ENCODE results near the gene SHANK3.

Gene SHANK3

DNA sequence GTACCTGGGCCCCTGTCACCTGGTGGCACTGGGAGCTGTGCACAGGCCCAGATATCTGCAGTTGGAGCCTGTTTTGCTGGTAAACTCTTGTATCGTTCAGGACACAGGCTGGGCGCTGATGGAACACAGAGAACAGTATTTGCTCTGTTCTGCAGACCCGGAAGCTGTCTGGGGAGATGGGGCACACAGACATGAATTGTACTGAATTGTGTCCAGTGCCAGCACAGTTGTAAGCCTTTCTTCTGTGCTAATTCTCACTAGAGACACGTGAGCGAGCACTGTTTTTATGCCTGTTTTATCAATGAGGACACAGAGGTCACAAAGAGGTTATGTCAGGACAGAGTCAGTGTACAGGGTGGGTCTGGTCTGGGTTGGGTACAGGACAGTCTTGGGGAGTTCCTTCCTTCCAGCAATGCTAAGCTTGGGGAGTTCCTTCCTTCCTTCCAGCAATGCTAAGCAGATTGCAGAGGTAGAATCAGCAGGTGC lies 41.0 kb downstream of the SHANK3 start:
- no peak for DNase-seq (ENCODE audit: low read depth in 3 of 3)

DNA sequence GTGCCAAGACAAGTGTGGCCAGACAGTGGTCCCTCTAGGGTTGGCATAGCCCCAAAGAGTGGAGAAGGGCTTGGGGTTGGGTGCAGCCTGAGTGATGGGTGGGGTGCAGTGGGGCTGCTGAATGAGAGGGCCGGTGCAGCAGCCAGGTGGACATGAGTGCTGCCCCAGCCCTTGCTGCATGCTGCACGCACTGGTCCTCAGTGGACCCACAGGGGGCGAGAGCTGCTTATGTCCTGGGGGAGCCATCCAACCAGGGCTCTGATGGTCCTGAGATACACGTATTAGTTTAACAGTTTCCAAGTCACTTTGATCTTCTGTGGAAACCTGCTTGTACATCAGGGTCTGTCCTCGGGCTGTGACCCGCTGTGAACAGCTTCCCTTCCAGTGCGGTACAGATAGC lies 41.5 kb downstream of the SHANK3 start:
- no peak for DNase-seq (ENCODE audit: low read depth in 3 of 3)

DNA sequence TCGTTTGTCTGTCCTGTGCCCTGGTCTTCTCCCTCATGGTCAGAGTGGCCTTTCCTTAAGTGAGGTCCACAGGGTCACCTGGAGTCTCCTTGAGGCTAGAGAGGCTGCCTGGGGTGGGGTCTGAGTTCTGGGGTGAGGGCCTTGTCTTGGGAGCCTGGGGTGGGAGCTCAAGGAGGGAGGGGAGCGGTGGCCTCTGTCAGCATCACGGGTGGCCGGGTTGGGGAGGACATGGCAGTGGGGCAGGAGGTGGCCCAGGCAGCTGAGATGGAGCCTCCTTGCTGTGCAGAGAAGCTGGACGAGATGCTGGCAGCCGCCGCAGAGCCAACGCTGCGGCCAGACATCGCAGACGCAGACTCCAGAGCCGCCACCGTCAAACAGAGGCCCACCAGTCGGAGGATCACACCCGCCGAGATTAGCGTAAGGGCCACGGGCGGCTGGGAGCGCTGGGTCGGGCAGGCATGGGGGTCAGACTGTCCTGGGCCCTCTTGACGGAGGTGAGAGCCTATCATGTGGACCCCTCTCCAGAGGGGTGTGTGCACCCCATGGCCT lies 42.1 kb downstream of the SHANK3 start:
- no peak for DNase-seq (ENCODE audit: low read depth in 3 of 3)

DNA sequence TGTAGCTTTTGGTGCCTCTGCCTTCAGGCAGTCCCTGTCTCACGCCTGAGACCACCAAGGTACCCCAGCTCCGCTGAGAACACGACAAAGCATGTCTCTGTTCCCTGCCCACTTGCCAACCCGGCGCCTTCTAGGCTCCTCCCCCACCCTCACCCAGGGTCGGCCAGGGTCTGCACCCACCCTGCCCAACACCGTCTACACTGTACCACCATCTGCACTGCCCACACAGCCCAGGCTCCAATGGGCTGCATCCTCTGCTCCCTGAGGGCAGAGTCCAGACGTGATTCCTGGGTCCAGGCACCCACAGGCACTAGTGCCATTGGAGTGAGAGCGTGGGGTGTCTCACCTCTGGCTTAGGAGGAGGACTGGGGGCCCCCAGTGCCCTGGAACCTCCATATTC lies 42.6 kb downstream of the SHANK3 start:
- DNase-seq (ENCODE audit: low read depth in 3 of 3) = no peak

DNA sequence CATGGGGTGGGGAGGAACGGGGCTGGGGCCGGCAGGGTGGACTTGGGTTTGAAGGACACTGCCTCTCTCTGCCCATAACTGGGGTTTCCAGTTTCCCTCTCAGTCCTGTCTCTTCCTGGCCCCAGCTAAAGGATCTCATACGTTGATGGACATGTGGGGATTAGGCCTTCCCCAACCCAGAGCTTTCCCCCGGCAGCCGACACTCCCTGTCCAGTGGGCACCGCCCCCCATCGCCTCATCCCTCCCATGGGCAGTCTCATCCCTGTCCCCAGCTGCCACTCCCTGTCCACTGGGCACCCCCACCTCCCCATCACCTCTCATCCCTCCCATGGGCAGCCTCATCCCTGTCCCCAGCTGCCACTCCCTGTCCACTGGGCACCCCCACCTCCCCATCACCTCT lies 43.2 kb downstream of the SHANK3 start:
- DNase-seq (ENCODE audit: low read depth in 3 of 3) = no peak

DNA sequence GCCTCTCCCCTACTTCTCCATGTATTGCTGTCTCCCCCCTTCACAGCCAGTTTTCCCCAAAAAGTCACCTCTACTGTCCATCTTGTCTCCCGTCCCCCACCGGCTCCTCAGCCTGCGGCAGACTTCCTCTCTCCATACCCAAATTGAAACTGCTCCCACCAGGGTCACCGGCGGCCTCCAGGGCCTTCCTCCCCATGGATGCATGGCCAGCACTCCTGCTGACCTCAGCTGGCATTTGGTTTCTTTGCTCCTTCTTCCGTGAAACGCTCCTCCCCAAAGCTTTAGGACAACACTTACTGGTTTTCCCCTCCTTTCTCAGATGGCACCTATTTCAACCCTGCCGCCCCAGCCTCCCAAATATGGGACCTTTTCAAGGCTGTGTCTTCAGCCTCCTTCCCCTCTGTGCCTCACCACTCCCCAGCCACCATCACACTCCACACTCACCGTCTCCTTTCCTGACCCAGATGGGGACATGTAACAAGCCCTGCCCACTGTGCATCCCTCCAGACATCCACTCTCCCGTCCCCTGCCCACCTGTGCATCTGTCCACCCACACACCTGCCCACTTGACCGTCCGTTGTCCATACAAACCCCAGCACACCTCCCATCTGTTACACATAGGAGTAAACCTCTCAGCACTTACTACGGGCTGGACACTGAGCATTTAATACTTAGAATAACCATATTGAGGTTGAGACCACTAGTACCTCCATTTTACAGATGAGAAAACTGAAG lies 43.8 kb downstream of the SHANK3 start:
- DNase-seq (ENCODE audit: low read depth in 3 of 3) = no peak

DNA sequence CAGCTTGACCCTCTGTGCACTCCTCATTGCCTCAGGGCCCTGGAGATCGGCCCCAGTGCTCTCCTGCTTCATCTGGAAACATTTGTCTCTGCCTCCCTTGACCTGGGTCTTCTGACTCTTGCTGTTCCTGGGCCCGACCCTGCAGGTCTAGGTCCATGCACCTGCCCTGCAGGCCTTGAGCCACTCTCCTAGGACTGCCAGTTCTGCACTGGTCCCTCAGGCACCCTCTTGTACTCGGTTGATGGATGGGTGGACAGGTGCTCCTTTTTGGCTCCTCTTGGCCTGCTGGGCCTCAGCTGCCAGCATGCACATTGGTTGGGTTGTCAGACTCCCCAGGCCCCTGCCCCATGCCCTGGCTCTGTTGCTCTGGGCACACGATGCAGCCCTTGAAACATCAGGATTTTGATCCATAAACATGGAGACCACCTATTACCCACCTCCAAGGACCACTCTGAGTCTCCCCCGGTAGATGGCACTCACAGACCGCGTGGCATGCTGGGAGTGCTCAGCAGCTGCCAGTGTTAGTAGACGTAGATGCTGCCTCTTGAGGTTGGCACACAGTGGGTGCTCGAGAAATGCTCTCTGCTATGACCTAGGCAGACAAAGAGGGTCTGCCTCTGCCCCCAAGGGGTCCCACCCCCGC lies 45.2 kb downstream of the SHANK3 start:
- no peak for DNase-seq (ENCODE audit: low read depth in 3 of 3)

DNA sequence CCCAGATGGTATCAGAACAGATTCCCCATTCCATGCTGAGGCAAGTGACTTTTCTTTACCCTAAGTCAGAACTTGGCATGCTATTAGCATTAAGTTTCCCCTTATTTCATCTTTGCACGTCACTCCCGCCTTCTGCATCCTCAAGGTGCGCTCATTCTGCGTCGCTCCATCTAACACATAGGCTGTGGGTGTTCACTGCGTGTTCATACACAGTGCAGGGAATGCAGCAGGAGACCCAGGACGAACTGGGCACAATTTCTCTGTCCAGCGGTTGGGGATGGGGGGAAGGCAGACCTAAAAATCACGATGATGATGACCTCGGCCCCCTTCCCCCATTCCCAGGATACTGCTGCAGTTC lies 45.7 kb downstream of the SHANK3 start:
- no peak for DNase-seq (ENCODE audit: low read depth in 3 of 3)

DNA sequence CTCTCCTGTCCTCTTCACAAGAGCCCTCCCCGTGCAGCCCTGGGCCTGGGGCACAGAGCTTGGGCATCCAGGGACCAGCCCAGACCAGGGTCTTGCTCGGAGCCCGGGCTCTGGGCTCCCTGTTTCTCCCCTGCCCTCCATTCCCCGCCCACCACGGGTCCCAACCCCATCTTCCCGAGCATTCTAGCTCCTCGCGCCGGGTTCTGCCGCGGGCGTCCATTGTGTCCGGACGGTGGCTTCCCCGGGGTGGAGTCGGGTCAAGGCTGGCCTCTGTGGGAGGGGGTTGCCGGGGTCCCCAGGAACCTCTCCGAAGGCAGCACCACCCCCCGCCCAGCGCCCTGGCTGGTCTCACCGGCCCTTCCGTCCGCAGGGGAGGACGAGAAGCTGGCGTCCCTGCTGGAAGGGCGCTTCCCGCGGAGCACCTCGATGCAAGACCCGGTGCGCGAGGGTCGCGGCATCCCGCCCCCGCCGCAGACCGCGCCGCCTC lies 47.2 kb downstream of the SHANK3 start:
- no peak for DNase-seq (ENCODE audit: low read depth in 3 of 3)

DNA sequence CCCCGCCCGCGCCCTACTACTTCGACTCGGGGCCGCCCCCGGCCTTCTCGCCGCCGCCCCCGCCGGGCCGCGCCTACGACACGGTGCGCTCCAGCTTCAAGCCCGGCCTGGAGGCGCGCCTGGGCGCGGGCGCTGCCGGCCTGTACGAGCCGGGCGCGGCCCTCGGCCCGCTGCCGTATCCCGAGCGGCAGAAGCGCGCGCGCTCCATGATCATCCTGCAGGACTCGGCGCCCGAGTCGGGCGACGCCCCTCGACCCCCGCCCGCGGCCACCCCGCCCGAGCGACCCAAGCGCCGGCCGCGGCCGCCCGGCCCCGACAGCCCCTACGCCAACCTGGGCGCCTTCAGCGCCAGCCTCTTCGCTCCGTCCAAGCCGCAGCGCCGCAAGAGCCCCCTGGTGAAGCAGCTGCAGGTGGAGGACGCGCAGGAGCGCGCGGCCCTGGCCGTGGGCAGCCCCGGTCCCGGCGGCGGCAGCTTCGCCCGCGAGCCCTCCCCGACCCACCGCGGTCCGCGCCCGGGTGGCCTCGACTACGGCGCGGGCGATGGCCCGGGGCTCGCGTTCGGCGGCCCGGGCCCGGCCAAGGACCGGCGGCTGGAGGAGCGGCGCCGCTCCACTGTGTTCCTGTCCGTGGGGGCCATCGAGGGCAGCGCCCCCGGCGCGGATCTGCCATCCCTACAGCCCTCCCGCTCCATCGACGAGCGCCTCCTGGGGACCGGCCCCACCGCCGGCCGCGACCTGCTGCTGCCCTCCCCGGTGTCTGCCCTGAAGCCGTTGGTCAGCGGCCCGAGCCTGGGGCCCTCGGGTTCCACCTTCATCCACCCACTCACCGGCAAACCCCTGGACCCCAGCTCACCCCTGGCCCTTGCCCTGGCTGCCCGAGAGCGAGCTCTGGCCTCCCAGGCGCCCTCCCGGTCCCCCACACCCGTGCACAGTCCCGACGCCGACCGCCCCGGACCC lies 48.0 kb downstream of the SHANK3 start:
- no peak for DNase-seq (ENCODE audit: low read depth in 3 of 3)

DNA sequence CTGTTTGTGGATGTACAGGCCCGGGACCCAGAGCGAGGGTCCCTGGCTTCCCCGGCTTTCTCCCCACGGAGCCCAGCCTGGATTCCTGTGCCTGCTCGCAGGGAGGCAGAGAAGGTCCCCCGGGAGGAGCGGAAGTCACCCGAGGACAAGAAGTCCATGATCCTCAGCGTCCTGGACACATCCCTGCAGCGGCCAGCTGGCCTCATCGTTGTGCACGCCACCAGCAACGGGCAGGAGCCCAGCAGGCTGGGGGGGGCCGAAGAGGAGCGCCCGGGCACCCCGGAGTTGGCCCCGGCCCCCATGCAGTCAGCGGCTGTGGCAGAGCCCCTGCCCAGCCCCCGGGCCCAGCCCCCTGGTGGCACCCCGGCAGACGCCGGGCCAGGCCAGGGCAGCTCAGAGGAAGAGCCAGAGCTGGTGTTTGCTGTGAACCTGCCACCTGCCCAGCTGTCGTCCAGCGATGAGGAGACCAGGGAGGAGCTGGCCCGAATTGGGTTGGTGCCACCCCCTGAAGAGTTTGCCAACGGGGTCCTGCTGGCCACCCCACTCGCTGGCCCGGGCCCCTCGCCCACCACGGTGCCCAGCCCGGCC lies 48.7 kb downstream of the SHANK3 start:
- no peak for DNase-seq (ENCODE audit: low read depth in 3 of 3)

DNA sequence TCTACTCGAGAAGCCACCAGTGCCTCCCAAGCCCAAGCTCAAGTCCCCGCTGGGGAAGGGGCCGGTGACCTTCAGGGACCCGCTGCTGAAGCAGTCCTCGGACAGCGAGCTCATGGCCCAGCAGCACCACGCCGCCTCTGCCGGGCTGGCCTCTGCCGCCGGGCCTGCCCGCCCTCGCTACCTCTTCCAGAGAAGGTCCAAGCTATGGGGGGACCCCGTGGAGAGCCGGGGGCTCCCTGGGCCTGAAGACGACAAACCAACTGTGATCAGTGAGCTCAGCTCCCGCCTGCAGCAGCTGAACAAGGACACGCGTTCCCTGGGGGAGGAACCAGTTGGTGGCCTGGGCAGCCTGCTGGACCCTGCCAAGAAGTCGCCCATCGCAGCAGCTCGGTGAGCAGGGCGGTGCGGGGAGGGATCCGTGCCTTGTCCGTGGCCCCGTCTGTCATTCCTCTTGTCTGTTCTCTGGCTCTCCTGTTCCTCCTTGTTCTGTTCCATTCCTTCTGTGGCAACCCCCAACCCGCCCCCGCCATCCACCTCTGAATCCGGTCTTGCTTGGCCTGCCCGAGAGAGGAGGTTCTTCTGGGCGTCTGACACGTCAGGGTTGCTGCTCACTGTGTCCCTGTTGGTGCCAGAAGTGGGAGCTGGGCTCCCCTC lies 49.6 kb downstream of the SHANK3 start:
- no peak for DNase-seq (ENCODE audit: low read depth in 3 of 3)
